Measurements from ENCODE around the gene CDC26. TPM values are rescaled to one million over a fixed set of nuclear protein-coding genes. Genes with fewer than 3 reads are reported as not detected.
"Not testable (repeated sequence)": the region's sequence is repeated elsewhere in the genome, so short reads cannot be mapped to it uniquely, and the experiment has no call there.

Gene CDC26
- total RNA-seq, 2 experiments from 2014 or later, result 27.5 to 44.2 TPM

DNA sequence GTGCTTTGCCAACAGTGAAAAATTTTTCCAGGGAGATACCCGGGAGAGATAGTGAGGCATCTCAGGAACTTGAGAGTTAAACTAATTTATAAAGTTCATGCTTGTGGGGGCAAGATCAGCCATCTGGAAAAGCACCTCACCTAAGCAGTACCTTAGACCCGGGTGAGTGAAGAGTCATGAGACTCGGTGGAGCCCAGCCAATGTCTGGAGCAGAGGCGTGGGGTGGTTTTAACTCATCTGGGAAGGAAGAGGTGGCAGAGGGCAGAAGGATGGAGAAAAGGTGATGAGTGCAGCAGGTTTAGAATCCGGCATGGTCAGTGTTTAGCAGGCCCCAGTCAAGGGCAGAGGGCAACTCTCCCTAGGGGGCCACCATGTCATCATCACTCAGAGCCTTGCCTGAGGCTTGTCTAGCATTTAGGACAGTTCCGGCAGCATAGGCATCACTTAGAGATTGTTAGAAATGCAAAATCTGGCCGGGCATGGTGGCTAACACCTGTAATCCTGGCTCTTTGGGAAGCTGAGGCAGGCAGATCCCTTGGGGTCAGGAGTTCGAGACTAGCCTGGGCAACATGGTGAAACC, 32.1 kb upstream of the CDC26 start:
- H3K4me1 Mint-ChIP-seq, result no peaks in the 10 kb centered on the region
- ChIA-PET CTCF (no interaction called here), POLR2A (no interaction called here)
- no peak overlapping the region for H3K27ac Mint-ChIP-seq
- no peak for DNase-seq
- H3K4me3 Mint-ChIP-seq, result no peak overlapping the region
- no peaks in the 10 kb centered on the region for H3K36me3 Mint-ChIP-seq (ENCODE audit: low read depth)
- H3K27me3 Mint-ChIP-seq, result peaks cover 2% of the 10 kb centered on the region
- intact Hi-C loops (cut with DNase I, micrococcal nuclease), result loop anchor here in 1 of 2 experiments (5.0 kb wide), 1 partner anchor 350 kb away; no protein-coding TSS in a partner anchor
- ATAC-seq, result no peak
- H3K9me3 Mint-ChIP-seq (ENCODE audit: low read depth), result no peaks in the 10 kb centered on the region

DNA sequence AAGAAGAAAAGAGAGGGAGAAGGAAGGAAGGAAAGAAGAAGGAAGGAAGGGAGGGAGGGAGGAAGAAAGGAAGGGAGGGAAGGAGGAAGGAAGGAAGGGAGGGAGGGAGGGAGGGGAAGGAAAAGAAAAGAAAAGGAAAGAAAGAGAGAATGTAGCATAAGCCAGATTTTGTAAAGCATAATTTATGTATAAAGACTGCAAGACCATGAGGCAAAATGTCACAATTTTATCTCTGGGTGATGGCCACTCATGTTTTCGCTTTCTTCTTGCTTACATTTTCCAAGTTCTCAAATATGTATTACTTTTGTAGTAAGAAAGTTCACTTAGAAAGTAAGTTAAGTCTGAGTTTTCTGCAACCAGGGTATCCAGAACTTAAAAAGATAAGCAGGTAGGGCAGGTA, 31.2 kb upstream of the CDC26 start:
- Mint-ChIP-seq H3K9me3 (ENCODE audit: low read depth) (no peaks in the 10 kb centered on the region), H3K4me3 (no peak overlapping the region), H3K36me3 (ENCODE audit: low read depth) (no peaks in the 10 kb centered on the region), H3K27me3 (peaks cover 2% of the 10 kb centered on the region), H3K27ac (no peak overlapping the region), H3K4me1 (no peaks in the 10 kb centered on the region)
- CTCF ChIA-PET, result interaction anchor here (0.7 kb wide), 1 partner anchor 13 kb away, joined by 3 read pairs; no protein-coding TSS in a partner anchor
- POLR2A ChIA-PET, result no interaction called here
- ATAC-seq (no peak), DNase-seq (no peak)
- intact Hi-C loops (cut with DNase I, micrococcal nuclease), result loop anchor here in 1 of 2 experiments (5.0 kb wide), 1 partner anchor 351 kb away; no protein-coding TSS in a partner anchor

DNA sequence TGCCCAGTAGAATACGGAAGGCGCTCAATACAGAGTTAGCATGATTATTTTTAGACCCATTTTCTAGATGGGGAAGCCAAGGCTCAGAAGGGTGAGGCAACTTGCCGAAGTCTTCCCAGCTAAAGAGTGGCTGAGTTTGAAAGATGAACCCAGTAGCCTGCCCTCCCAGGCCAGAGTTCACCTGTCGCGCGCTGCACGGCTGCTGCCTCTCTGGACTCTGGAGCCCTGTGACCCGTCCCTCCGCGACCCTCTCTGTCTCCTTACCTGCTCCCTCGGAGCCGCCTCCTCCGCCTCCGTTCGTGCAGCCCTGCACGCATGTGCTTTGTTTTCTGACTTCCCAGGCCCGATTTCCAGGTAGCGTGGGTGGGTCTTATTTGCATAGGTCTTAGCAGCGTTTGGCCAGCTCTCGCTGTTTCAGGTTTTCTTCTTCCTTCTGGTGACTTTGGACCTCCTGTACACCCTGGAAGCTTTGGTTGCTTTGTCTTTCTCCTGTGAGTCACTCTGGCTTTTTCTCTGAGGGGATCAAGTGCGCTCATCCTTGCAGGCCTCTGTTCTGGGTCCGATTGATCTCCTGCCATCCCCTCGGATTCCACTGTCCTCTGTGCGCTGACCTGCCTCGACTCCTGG, 27.5 kb upstream of the CDC26 start, which contains the start of gene RNF183:
RNF183 (minus strand) TSS at position 585 of the 627 bp plus-strand sequence. CDS start 5,192 bp downstream, outside the sequence.
- CTCF ChIA-PET, result no interaction called here
- Mint-ChIP-seq H3K27ac (no peak within 1 kb of the TSS), H3K4me1 (no peaks in the 10 kb centered on the region), H3K9me3 (ENCODE audit: low read depth) (no peaks in the 10 kb centered on the region), H3K27me3 (peaks cover 2% of the 10 kb centered on the region), H3K36me3 (ENCODE audit: low read depth) (no peaks in the 10 kb centered on the region), H3K4me3 (no peak within 1 kb of the TSS)
- intact Hi-C loops (cut with DNase I, micrococcal nuclease), result no loop called here
- no peak for DNase-seq
- POLR2A ChIA-PET, result no interaction called here
- no peak for ATAC-seq

DNA sequence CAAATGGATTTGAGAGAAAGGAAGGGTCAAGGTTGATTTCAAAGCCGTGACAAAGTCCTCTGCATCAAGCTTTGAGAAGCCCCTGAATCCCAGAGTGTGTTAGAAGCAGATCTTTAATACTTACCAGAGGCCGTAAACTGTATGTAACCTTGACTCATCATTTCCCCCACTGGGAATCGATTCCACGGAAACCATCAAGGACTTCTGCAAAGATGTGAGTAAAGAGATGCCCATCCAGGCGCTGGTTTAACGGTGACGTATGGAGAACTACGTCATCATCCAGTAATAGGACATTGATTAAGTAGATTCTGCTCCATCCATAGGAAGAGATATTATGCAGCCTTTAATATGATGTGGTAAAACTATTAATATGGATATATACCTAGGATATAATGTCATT, 26.2 kb upstream of the CDC26 start:
- intact Hi-C loops (cut with DNase I, micrococcal nuclease), result no loop called here
- ATAC-seq, result no peak
- Mint-ChIP-seq H3K27me3 (peaks cover 2% of the 10 kb centered on the region), H3K9me3 (ENCODE audit: low read depth) (no peaks in the 10 kb centered on the region), H3K4me1 (no peaks in the 10 kb centered on the region), H3K4me3 (no peak overlapping the region), H3K36me3 (ENCODE audit: low read depth) (no peaks in the 10 kb centered on the region), H3K27ac (no peak overlapping the region)
- POLR2A ChIA-PET, result no interaction called here
- no peak for DNase-seq
- CTCF ChIA-PET, result interaction anchor here (0.6 to 1.1 kb wide), 2 partner anchors 24 to 74 kb away, joined by 3 read pairs; no protein-coding TSS in a partner anchor

DNA sequence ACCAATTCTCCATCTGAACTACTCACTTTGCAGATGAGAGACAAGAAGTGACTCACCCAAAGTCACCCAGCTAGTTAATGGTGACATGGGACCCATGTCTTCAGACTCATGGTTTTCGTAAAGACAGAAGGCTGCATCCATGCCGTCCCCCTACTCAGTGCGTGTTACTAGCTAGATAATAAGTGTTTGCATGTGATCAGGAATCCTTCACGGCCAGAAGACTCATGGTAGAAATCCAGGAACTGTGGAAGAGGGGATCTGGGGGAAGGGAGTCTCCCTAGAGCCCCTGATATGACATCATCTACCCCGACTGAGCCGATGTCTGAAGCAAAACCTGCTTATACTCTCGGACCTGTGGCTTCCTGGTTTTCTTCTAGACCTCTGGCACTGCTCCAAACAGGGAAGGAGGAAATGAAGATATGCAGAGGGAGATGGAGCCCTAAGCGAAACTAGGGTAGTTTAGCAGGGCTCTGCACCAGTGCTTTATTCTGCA, 24.5 kb upstream of the CDC26 start:
- ATAC-seq (no peak), DNase-seq (no peak)
- H3K9me3 Mint-ChIP-seq (ENCODE audit: low read depth), result no peaks in the 10 kb centered on the region
- H3K4me3 Mint-ChIP-seq, result no peak overlapping the region
- ChIA-PET POLR2A (no interaction called here), CTCF (interaction anchor here (0.9 kb wide), 1 partner anchor 290 kb away, joined by 3 read pairs; no protein-coding TSS in a partner anchor)
- H3K36me3 Mint-ChIP-seq (ENCODE audit: low read depth), result no peaks in the 10 kb centered on the region
- H3K4me1 Mint-ChIP-seq, result no peaks in the 10 kb centered on the region
- no peak overlapping the region for H3K27ac Mint-ChIP-seq
- intact Hi-C loops (cut with DNase I, micrococcal nuclease), result no loop called here
- peaks cover 2% of the 10 kb centered on the region for H3K27me3 Mint-ChIP-seq

- Mint-ChIP-seq H3K27ac (no peak overlapping the region), H3K27me3 (peaks cover 2% of the 10 kb centered on the region), H3K4me3 (no peak overlapping the region), H3K4me1 (no peaks in the 10 kb centered on the region), H3K9me3 (ENCODE audit: low read depth) (no peaks in the 10 kb centered on the region), H3K36me3 (ENCODE audit: low read depth) (no peaks in the 10 kb centered on the region)
- ChIA-PET POLR2A (interaction anchor here (0.5 kb wide), 1 partner anchor 172 kb away, joined by 6 read pairs; no protein-coding TSS in a partner anchor), CTCF (interaction anchor here (0.5 to 0.9 kb wide), 5 partner anchors 67 to 294 kb away, joined by 3 read pairs; no protein-coding TSS in a partner anchor)
- no peak for ATAC-seq
- no peak for DNase-seq
- intact Hi-C loops (cut with DNase I, micrococcal nuclease), result no loop called here
Measured at GRCh38 chr9:113298924-113299770, 23.8 kb upstream of the CDC26 start.

GRCh38 chr9:113298311-113298710, 22.9 kb upstream of the CDC26 start:
- Mint-ChIP-seq H3K36me3 (ENCODE audit: low read depth) (no peaks in the 10 kb centered on the region), H3K4me3 (no peak overlapping the region), H3K9me3 (ENCODE audit: low read depth) (no peaks in the 10 kb centered on the region)

GRCh38 chr9:113296796-113297558, 21.6 kb upstream of the CDC26 start:
- ChIA-PET POLR2A (interaction anchor here (0.6 kb wide), 1 partner anchor 15 kb away, joined by 3 read pairs; no protein-coding TSS in a partner anchor), CTCF (interaction anchor here (0.7 to 1.1 kb wide), 4 partner anchors 13 to 361 kb away, joined by 3 to 4 read pairs (median 3); partner anchors contain the start of gene ALAD)
- no peak overlapping the region for H3K27ac Mint-ChIP-seq
- H3K4me1 Mint-ChIP-seq, result no peaks in the 10 kb centered on the region
- intact Hi-C loops (cut with DNase I, micrococcal nuclease), result no loop called here
- H3K27me3 Mint-ChIP-seq, result no peaks in the 10 kb centered on the region
- H3K36me3 Mint-ChIP-seq (ENCODE audit: low read depth), result peaks cover 3% of the 10 kb centered on the region
- H3K4me3 Mint-ChIP-seq, result no peak overlapping the region
- no peak for DNase-seq
- no peaks in the 10 kb centered on the region for H3K9me3 Mint-ChIP-seq (ENCODE audit: low read depth)
- ATAC-seq, result no peak

More at GRCh38 chr9:113298311-113298710, 22.9 kb upstream of the CDC26 start:
- CTCF ChIA-PET, result interaction anchor here (0.5 to 0.9 kb wide), 3 partner anchors 68 to 275 kb away, joined by 3 read pairs; no protein-coding TSS in a partner anchor
- Mint-ChIP-seq H3K4me1 (no peaks in the 10 kb centered on the region), H3K27me3 (peaks cover 2% of the 10 kb centered on the region), H3K27ac (no peak overlapping the region)
- POLR2A ChIA-PET, result no interaction called here
- intact Hi-C loops (cut with DNase I, micrococcal nuclease), result no loop called here
- DNase-seq (no peak), ATAC-seq (no peak)

- H3K36me3 Mint-ChIP-seq (ENCODE audit: low read depth); H3K4me3 Mint-ChIP-seq; DNase-seq; H3K4me1 Mint-ChIP-seq; POLR2A ChIA-PET; H3K27me3 Mint-ChIP-seq; H3K9me3 Mint-ChIP-seq (ENCODE audit: low read depth); intact Hi-C loops (cut with DNase I, micrococcal nuclease); ATAC-seq; H3K27ac Mint-ChIP-seq: not testable (repeated sequence)
- CTCF ChIA-PET, result interaction anchor here (0.6 to 1.1 kb wide), 2 partner anchors 359 to 380 kb away, joined by 3 read pairs; no protein-coding TSS in a partner anchor
Measured at GRCh38 chr9:113296247-113296646, 20.9 kb upstream of the CDC26 start.

- Mint-ChIP-seq H3K4me1 (no peaks in the 10 kb centered on the region), H3K36me3 (ENCODE audit: low read depth) (peaks cover 29% of the 10 kb centered on the region), H3K4me3 (no peak overlapping the region), H3K9me3 (ENCODE audit: low read depth) (no peaks in the 10 kb centered on the region), H3K27me3 (no peaks in the 10 kb centered on the region), H3K27ac (no peak overlapping the region)
- ATAC-seq (no peak), DNase-seq (no peak)
- intact Hi-C loops (cut with DNase I, micrococcal nuclease), result no loop called here
- ChIA-PET POLR2A (no interaction called here), CTCF (no interaction called here)
Measured at GRCh38 chr9:113293285-113293878, 18.0 kb upstream of the CDC26 start.
